Astrocyte of the spinal cord (primary cell): Measurements from ENCODE around the gene KLK3.

Experiments used
- DNase-seq: peaks from one replicate; pipeline ENCODE4 v3.0.0; 2011; ENCODE audit warnings: low read depth, low spot score
- H3K4me3 ChIP-seq: 2 replicates; pipeline ENCODE4 v1.5.1; 2011; ENCODE audit warnings: low read depth, mild to moderate bottlenecking, low read length, moderate library complexity
- in situ Hi-C: cut with HindIII; loops from 2 replicates; pipeline ENCODE4 v1.10.0; 2017; ENCODE audit warnings: low sequenced_read_pairs
- TF ChIP-seq, protein P1 (sequence below): IDR thresholded peaks from 2 replicates; pipeline ENCODE4 v1.5.1; 2012; ENCODE audit warnings: low read depth, mild to moderate bottlenecking, low read length, inconsistent platforms

The KLK3 gene

DNA sequence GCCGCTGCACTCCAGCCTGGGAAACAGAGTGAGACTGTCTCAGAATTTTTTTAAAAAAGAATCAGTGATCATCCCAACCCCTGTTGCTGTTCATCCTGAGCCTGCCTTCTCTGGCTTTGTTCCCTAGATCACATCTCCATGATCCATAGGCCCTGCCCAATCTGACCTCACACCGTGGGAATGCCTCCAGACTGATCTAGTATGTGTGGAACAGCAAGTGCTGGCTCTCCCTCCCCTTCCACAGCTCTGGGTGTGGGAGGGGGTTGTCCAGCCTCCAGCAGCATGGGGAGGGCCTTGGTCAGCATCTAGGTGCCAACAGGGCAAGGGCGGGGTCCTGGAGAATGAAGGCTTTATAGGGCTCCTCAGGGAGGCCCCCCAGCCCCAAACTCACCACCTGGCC lies 18.3 kb downstream of the KLK3 start, which contains the start of gene KLK2:
Gene KLK2, plus strand, starts transcription at position 384 of the 400 bp plus-strand sequence. CDS start 35 bp downstream, outside the sequence.
- no peak within 1 kb of the TSS for H3K4me3 ChIP-seq
- TF ChIP-seq, protein P1, sequence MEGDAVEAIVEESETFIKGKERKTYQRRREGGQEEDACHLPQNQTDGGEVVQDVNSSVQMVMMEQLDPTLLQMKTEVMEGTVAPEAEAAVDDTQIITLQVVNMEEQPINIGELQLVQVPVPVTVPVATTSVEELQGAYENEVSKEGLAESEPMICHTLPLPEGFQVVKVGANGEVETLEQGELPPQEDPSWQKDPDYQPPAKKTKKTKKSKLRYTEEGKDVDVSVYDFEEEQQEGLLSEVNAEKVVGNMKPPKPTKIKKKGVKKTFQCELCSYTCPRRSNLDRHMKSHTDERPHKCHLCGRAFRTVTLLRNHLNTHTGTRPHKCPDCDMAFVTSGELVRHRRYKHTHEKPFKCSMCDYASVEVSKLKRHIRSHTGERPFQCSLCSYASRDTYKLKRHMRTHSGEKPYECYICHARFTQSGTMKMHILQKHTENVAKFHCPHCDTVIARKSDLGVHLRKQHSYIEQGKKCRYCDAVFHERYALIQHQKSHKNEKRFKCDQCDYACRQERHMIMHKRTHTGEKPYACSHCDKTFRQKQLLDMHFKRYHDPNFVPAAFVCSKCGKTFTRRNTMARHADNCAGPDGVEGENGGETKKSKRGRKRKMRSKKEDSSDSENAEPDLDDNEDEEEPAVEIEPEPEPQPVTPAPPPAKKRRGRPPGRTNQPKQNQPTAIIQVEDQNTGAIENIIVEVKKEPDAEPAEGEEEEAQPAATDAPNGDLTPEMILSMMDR, result no peak
- DNase-seq, result no peak
- in situ Hi-C loops, result no loop called here

DNA sequence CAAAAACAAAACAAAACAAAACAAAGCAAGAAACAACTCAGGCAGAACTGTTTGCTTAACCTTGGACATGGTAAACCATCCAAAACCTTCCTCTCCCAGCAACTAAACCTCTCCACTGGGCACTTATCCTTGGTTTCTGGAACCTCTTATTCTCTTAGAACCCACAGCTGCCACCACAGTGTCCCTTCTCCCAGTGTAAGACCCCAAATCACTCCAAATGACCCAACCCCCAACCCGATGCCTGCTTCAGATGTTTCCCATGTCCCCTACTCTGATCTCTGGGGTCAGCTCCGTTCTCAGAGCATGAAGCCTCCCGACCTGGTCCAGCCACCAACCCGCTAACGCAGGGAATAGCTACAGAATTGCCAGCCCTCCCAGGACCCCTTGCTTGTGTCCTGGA lies 19.5 kb downstream of the KLK3 start:
- in situ Hi-C loops, result no loop called here
- DNase-seq, result no peak
- no peak overlapping the region for H3K4me3 ChIP-seq
- TF ChIP-seq, protein P1, result no peak

GRCh38 chr19:50875795-50876422 lies 21.2 kb downstream of the KLK3 start:
- no peak overlapping the region for H3K4me3 ChIP-seq
- DNase-seq, result no peak
- TF ChIP-seq, protein P1, result no peak
- in situ Hi-C loops, result no loop called here

DNA sequence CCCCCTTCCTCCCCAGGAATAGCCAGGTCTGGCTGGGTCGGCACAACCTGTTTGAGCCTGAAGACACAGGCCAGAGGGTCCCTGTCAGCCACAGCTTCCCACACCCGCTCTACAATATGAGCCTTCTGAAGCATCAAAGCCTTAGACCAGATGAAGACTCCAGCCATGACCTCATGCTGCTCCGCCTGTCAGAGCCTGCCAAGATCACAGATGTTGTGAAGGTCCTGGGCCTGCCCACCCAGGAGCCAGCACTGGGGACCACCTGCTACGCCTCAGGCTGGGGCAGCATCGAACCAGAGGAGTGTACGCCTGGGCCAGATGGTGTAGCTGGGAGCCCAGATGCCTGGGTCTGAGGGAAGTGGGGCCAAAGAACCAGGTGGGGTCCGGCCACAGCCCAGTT lies 21.7 kb downstream of the KLK3 start:
- H3K4me3 ChIP-seq, result no peak overlapping the region
- in situ Hi-C loops, result no loop called here
- TF ChIP-seq, protein P1, result no peak
- no peak for DNase-seq

DNA sequence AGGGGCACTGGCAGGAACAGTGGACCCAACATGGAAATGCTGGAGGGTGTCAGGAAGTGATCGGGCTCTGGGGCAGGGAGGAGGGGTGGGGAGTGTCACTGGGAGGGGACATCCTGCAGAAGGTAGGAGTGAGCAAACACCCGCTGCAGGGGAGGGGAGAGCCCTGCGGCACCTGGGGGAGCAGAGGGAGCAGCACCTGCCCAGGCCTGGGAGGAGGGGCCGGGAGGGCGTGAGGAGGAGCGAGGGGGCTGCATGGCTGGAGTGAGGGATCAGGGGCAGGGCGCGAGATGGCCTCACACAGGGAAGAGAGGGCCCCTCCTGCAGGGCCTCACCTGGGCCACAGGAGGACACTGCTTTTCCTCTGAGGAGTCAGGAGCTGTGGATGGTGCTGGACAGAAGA lies 22.6 kb downstream of the KLK3 start:
- DNase-seq, result no peak
- no peak overlapping the region for H3K4me3 ChIP-seq
- in situ Hi-C loops, result no loop called here
- TF ChIP-seq, protein P1, result no peak

GRCh38 chr19:50878851-50879250 lies 24.1 kb downstream of the KLK3 start:
- in situ Hi-C loops, result no loop called here
- no peak overlapping the region for H3K4me3 ChIP-seq
- DNase-seq, result no peak
- TF ChIP-seq, protein P1, result no peak

DNA sequence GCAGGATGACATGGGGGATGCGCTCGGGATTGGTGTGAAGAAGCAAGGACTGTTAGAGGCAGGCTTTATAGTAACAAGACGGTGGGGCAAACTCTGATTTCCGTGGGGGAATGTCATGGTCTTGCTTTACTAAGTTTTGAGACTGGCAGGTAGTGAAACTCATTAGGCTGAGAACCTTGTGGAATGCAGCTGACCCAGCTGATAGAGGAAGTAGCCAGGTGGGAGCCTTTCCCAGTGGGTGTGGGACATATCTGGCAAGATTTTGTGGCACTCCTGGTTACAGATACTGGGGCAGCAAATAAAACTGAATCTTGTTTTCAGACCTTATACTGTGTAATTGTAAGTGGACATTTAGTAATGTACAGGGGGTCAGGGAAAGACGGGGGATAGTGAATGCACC lies 25.5 kb downstream of the KLK3 start:
- in situ Hi-C loops, result no loop called here
- no peak for DNase-seq
- no peak overlapping the region for H3K4me3 ChIP-seq
- TF ChIP-seq, protein P1, result no peak
